Upper lobe of left lung (tissue), 6 donors: Measurements from ENCODE around the gene ARHGEF40. TPM values are rescaled to one million over a fixed set of nuclear protein-coding genes. Genes with fewer than 3 reads are reported as not detected.

Source experiments
- ATAC-seq, 2 donors: fragments of 200-7000 bp; cut with Tn5 transposase; one replicate each; pipeline ENCODE4 v1.9.1; 2022; ENCODE audit warnings: mild to moderate bottlenecking in 2 of 2, moderate library complexity in 2 of 2; ENCODE audit not compliant: low FRiP score in 2 of 2
- DNase-seq, 2 donors: peaks; one replicate each; pipeline ENCODE4 v3.0.0-alpha.2; 2019 to 2020
- H3K27ac ChIP-seq, 4 donors: fragments of 200-600 bp; sonication (generic); one replicate each; pipeline ENCODE4 v1.5.1; 2016 to 2019
- H3K27me3 ChIP-seq, 4 donors: fragments of 200-600 bp; sonication (generic); one replicate each; pipeline ENCODE4 v1.5.1; 2017 to 2019
- H3K36me3 ChIP-seq, 4 donors: fragments of 200-600 bp; sonication (generic); one replicate each; pipeline ENCODE4 v1.5.1; 2016 to 2019
- H3K4me1 ChIP-seq, 4 donors: fragments of 200-600 bp; sonication (generic); one replicate each; pipeline ENCODE4 v1.5.1; 2018 to 2019
- H3K4me3 ChIP-seq, 4 donors: fragments of 200-600 bp; sonication (generic); one replicate each; pipeline ENCODE4 v1.5.1; 2017 to 2019; ENCODE audit warnings: mild to moderate bottlenecking in 2 of 4, moderate library complexity in 1 of 4
- H3K9me3 ChIP-seq, 4 donors: fragments of 200-600 bp; sonication (generic); one replicate each; pipeline ENCODE4 v1.5.1; 2018 to 2019
- CTCF ChIP-seq, 6 experiments: fragments of 450-650 bp in 4 of 6; fragments of 200-600 bp in 2 of 6; sonication (generic) in 2 of 6; IDR thresholded peaks; one replicate each; pipeline ENCODE4 v1.5.1; 2016 to 2019; ENCODE audit warnings: antibody characterized with exemption in 6 of 6
- EP300 ChIP-seq, 4 donors: sonication (generic); formaldehyde crosslinking; IDR thresholded peaks; one replicate each; pipeline ENCODE4 v1.5.1; 2017; ENCODE audit warnings: antibody characterized with exemption in 4 of 4, control low read depth in 2 of 4
- POLR2A ChIP-seq, 4 donors: fragments of 450-650 bp; IDR thresholded peaks; one replicate each; pipeline ENCODE4 v1.5.1; 2016 to 2017; ENCODE audit warnings: antibody characterized with exemption in 4 of 4, mild to moderate bottlenecking in 2 of 4
- POLR2AphosphoS5 ChIP-seq, 2 donors: sonication (generic); formaldehyde crosslinking; IDR thresholded peaks; one replicate each; pipeline ENCODE4 v1.5.1; 2017; ENCODE audit warnings: antibody characterized with exemption in 2 of 2
- WGBS, 2 donors: methylation state at CpG; one replicate each; pipeline ENCODE4 v1.1.5; 2017 to 2018; 5-methylcytosine and 5-hydroxymethylcytosine counted together
- total RNA-seq, 6 donors: library from RNA; depleted of rRNA in 4 of 6; stranded (reverse); fragments of >200 nt in 4 of 6; gene quantifications; one replicate each; pipeline versions ENCODE4 v1.1.0 to v1.2.1, GENCODE V29; 2016 to 2021
- donor health status: DM: no; HTN: no; CAD: no; lungs with moderate emphysema.
- donor health status: DM: no; HTN: yes; CAD: no; lungs with severe emphysema.

ARHGEF40 gene
- total RNA-seq, 6 donors from 2014 or later = 24.8 to 74.4 (median 36.0) TPM

- H3K27me3 ChIP-seq = no peaks in the 10 kb centered on the region
- H3K4me3 ChIP-seq = no peak within 1 kb of the TSS
- peaks cover 12 to 17% (median 14%) of the 10 kb centered on the region in 4 donors for H3K4me1 ChIP-seq
- H3K9me3 ChIP-seq = no peaks in the 10 kb centered on the region
- WGBS, 2 donors = 80 to 90% methylated on average over 5 of the region's 5 CpGs
- H3K36me3 ChIP-seq = no peaks in the 10 kb centered on the region
- ATAC-seq = no peak
- DNase-seq = no peak
- TF ChIP-seq CTCF (IDR thresholded peaks at IDR 0.05) (no peak), EP300 (IDR thresholded peaks at IDR 0.05) (no peak), POLR2AphosphoS5 (IDR thresholded peaks at IDR 0.05) (no peak), POLR2A (IDR thresholded peaks at IDR 0.05) (no peak)
- H3K27ac ChIP-seq = no peak within 1 kb of the TSS
Measured at GRCh38 chr14:21034707-21035106, 35.4 kb upstream of the ARHGEF40 start, which contains the start of gene RNASE13. RNASE13 (minus strand) TSS chr14:21034807; CDS start chr14:21034288, 519 bp downstream.

GRCh38 chr14:21036751-21037150, 33.4 kb upstream of the ARHGEF40 start:
- Histone ChIP-seq H3K9me3 (no peaks in the 10 kb centered on the region), H3K4me1 (peaks cover 15 to 20% (median 17%) of the 10 kb centered on the region in 4 donors), H3K36me3 (no peaks in the 10 kb centered on the region), H3K27ac (peak overlapping the region in 1 of 4 donors; percentile 4), H3K27me3 (no peaks in the 10 kb centered on the region), H3K4me3 (no peak overlapping the region)
- ATAC-seq (no peak), DNase-seq (no peak)
- TF ChIP-seq EP300 (IDR thresholded peaks at IDR 0.05) (no peak), POLR2AphosphoS5 (IDR thresholded peaks at IDR 0.05) (no peak), CTCF (IDR thresholded peaks at IDR 0.05) (no peak), POLR2A (IDR thresholded peaks at IDR 0.05) (no peak)
- 89 to 91% methylated on average over 7 of the region's 7 CpGs for WGBS, 2 donors

GRCh38 chr14:21037156-21037555, 32.9 kb upstream of the ARHGEF40 start:
- Histone ChIP-seq H3K36me3 (no peaks in the 10 kb centered on the region), H3K27me3 (no peaks in the 10 kb centered on the region), H3K4me1 (peaks cover 15 to 20% (median 17%) of the 10 kb centered on the region in 4 donors), H3K9me3 (no peaks in the 10 kb centered on the region), H3K4me3 (no peak overlapping the region), H3K27ac (peak overlapping the region in 1 of 4 donors; percentile 80)
- no peak for ATAC-seq
- WGBS, 2 donors = 68 to 84% methylated on average over 3 of the region's 3 CpGs
- TF ChIP-seq POLR2AphosphoS5 (IDR thresholded peaks at IDR 0.05) = no peak
- DNase-seq = no peak

GRCh38 chr14:21038441-21039422, 31.4 kb upstream of the ARHGEF40 start:
- Histone ChIP-seq H3K27ac (peak overlapping the region; percentile 25 to 80 (median 66)), H3K9me3 (no peaks in the 10 kb centered on the region), H3K4me1 (peaks cover 26 to 31% (median 28%) of the 10 kb centered on the region in 4 donors), H3K4me3 (no peak overlapping the region), H3K27me3 (no peaks in the 10 kb centered on the region), H3K36me3 (no peaks in the 10 kb centered on the region)
- 32 to 44% methylated on average over 10 of the region's 10 CpGs for WGBS, 2 donors
- ATAC-seq (peak; percentile 79 to 86), DNase-seq (peak in 1 of 2 donors; percentile 59)
- TF ChIP-seq CTCF (IDR thresholded peaks at IDR 0.05) (no peak), POLR2AphosphoS5 (IDR thresholded peaks at IDR 0.05) (peak in 1 of 2 donors; percentile 65), POLR2A (IDR thresholded peaks at IDR 0.05) (no peak), EP300 (IDR thresholded peaks at IDR 0.05) (peak in 1 of 4 donors; percentile 52)

- no peak for TF ChIP-seq POLR2A (IDR thresholded peaks at IDR 0.05)
- TF ChIP-seq CTCF (IDR thresholded peaks at IDR 0.05) = peak in 5 of 6 experiments; percentile 37 to 63 (median 52)
- H3K27ac ChIP-seq = peak overlapping the region; percentile 25 to 80 (median 66)
- H3K4me3 ChIP-seq = no peak overlapping the region
- H3K9me3 ChIP-seq = no peaks in the 10 kb centered on the region
- H3K36me3 ChIP-seq = no peaks in the 10 kb centered on the region
- ATAC-seq (peak in 1 of 2 donors; percentile 79), DNase-seq (peak in 1 of 2 donors; percentile 36)
- H3K4me1 ChIP-seq = peaks cover 32 to 41% (median 34%) of the 10 kb centered on the region in 4 donors
- H3K27me3 ChIP-seq = no peaks in the 10 kb centered on the region
- WGBS, 2 donors = 43% methylated on average over 8 of the region's 8 CpGs
Measured at GRCh38 chr14:21039585-21040369, 30.3 kb upstream of the ARHGEF40 start.
